Measurements from ENCODE around the gene ADISSP.

ADISSP gene

DNA sequence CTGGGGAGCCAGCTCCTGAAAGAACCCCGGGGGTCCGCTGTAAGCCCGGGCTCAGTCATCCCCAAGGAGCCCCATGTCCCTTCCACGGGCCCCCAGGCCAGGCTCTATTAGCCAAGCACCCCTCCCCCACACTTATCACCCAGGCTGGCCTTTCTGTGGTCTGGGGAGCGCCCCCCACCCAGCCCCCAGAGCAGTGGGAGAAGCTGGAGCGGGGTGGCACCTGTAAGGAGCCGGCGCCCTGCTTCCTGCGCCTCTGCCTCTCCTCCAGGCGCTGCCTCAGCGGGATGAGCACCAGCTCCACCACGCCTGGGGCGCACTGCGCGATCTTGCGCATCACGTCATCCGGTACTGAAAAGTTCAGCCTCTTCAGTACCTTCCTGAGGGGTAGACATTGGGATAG is 11.4 kb upstream of the ADISSP start:
- DNase-seq = no peak

DNA sequence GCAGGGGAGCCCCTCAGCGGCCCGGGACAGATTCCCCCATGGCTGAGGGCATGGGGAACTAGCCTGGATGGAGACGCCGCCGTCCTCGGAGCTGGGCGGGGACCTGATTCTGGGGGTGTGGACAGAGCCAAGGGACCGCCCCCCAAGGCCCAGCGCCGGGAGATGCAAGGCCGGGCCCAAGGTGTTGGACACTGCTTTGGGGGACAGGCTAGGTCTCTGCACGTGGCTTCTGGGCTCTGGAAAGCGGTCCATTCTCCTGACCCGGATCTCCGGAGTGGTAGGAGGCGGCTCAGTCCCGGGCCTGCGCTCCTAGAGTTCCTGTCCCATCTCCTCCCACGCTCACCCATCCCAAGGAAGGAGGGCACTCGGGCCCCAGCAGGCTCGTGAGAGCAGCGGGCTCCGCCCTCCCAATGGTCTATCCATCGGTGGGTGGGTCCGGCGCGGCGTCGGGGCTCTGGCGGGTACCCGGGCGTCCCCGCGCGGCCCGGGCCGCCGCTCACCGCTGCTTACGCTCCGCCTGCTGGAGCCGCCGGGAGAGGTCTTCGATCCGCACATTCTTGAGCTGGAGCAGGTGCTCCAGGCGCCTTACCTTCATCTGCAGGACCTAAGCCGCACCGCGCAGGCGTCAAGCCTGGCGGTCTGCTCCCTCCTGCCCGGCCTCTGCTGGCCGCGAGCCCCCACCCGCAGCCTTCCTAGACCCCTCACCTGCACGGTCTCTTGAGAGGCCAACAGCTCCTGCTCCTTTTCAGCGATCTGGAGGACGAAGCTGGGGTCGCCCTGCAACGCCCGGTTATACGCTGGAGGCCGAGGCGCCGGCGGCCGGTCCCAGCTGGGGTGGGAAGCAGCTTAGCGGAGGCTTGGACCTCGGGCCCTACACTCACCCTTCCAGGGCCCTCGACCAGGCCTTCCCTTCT is 10.4 kb upstream of the ADISSP start:
- DNase-seq = peak; percentile 39

DNA sequence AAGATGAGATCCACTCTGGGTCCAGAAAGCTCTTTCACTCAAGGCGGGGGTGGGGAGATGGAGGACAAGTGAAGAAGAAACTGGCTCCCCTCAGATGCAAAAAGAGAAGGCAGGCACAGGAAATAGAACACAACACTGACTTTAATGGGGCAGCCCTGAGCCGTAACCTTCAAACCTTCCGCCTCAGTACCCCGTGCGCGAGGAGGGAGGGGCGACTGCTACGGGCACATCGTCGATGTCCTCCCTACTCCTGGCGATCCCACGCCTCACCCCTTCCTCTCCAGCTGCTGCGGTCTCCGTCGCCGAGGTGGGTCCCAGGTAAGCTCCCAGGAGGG is 9.8 kb upstream of the ADISSP start:
- no peak for DNase-seq

DNA sequence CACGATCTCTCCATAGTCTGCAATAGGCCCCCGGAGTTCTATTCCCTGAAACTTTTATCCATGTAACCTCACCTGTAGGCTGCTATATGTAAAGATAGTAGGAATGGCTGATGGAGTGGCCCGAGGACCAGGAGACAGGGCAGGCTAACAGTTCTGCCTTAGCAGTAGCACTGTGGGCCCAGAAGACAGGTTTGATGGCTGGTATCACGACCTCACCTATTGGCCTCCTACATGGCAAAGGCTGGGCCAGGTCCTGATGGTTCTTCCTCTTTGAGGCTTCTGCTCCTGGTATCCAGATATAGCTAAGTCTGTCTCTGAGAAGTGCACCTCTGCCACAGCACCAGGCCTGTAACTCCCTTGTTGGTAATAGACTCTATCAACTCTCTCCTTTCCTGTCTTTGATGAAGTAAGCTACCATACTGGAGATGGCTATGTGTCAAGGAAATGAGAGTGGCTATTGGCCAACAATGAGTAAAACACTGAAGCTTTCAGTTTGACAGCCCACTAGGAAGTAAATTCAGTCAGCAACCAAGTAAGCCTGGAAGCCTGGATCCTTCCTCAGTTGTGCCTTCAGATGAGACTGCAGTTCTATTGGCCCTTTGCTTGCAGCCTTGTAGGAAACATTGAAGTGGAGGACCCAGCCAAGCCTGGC is 8.0 kb upstream of the ADISSP start:
- no peak for DNase-seq

DNA sequence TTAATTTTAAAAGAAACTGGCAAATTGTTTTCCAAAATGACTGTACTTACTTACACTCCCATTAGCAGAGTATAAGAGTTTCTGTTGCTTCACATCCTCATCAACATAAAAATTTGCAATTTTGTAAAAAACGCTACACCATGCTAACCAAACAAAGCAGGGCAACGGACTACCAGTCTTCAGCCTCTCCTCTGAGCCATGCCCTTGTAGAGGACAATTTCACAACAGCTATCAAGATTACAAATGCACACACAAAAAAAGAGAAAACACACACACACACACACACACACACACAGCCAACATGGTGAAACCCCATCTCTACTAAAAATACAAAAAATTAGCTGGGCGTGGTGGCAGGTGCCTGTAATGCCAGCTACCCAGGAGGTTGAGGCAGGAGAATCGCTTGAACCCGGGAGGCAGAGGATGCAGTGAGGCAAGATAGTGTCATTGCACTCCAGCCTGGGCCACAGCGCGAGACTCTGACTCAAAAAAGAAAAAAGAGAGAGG is 4.1 kb upstream of the ADISSP start:
- no peak for DNase-seq

DNA sequence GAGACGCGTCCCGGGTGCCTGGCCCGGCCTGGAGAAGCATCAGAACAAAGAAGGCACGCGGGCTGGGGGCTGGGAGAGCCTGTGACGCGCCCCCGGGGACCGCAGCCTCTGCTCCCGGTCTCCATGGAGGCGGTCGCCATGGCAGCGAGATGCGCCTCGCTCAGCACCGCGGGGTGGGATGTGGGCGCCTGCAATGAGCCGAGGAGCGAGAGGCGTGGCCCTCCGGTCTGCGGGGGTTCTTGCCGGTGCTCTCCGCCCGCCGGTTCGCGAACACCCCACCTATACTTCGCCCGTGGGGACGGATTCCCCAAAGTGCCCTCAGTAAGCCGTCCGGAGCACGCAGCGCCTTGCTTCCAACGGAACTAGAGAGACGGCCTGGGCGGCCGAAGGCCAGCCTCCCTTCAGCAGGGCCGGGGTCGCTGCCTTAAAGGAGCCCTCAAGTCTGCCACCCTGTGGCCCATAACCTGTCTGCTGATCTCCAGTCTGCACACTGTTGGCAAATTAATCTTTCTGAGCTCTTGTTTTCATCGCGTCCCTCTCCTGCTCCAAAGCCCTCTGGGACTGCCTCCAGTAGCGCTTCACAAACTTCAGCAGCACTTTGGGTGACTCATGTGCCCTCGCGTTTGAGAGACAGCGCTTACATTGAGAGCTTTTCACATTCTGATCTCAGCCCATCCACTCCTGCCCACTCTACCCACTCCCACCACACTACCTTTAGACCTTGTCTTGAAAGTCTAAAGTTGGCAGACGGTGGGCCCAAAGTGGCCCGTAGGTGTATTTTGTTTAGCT is 983 bp upstream of the ADISSP start:
- peak; percentile 93 for DNase-seq

DNA sequence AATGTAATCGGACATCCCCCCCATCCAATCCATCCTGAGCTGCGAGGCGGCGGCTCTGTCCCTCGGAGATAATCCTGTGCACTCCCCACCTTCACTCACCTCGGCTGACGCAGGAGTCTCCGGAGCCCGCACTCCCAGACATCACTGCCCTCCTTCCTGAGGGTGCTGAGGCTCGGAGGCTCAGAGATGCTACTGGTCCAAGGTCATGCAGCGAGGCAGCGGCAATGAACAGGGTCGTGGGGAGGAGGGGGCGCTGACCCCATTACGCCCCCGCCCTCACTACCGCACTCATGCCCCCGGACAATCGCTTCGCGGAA is 485 bp downstream of the ADISSP start:
- DNase-seq = no peak

DNA sequence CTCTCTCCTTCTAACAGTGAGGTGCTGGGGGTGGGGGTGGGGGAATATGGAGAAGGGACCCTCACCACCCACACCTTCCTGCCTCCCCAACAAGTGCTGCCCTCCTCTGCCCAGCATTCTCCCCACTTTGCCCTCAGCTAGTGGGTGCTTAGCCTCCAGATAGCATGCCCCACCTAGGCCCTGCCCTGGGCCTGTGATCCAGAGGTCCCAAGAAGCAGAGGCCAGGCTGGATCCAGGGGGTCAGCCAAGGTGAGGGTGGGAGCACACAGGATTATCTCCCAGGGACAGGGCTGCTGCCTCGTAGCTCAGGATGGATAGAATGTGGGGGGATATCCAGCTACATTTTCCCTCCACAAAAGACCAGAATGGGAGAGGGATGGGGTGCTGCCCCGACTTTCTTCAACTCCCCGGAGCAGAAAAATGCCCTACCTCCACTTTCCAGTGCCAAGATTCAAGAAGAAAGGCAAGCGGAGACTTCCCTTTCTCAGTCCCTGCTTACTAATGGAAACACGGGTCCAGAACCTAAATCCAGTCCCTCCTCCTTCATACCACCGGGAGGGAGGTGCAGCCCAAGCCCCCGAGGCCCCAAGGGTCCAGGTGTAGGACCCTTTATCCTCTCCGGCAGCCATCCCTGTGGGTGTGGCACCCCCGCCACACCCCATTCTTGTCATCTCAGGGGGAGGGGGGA is 987 bp downstream of the ADISSP start:
- DNase-seq = no peak

DNA sequence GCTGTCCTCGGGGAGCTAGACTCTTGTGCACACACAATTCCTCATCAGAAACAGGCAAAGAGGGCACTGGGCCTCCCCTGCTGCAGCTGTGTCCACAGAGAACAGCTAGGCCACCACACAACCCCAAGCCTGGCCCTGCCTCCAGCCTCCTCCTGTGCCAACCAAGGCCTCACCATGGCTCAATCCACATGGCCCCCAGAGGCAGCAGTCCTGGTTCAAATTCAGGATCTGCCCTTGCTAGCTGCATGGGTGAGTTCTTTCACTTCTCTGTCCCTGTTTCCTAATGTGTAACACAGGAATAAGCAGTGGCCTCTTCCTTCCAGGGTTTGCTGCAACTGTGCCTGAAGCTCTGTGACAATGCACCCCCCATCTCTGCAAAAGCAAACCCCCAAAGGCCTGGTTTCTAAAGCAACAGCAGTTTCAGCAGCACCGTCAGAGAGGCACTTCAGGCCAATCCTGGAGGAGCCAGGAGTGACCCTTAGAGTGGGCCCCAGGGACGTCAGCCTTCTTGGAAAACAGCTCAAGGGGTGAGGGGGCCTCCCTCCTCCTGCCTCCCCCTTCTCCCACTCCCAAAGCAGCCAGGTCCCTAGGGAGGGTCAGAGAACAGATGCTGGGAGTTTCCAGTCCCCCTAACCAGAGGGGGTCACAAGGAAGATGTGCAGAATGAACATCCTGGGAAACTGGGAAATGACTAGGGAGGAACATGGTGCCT is 2.2 kb downstream of the ADISSP start:
- no peak for DNase-seq

DNA sequence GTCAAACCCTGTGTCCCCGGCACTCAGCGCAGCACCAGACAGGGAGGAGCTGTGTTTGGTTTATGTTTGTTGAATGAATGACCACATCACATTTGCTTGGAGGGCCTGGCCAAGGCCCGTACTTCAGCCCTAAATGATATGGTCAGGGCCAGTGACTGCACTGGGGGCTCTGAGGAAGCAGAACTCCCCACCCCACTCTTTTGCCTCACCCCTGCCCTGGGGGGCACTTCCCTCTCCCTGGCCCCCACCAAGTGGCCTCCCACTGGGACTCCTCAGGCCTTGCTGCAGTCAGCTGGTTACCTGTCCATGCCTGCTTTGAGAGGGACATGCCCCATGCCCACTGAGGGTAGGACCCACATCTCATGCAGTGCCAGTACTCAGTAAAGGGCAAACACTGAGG is 2.9 kb downstream of the ADISSP start:
- no peak for DNase-seq

DNA sequence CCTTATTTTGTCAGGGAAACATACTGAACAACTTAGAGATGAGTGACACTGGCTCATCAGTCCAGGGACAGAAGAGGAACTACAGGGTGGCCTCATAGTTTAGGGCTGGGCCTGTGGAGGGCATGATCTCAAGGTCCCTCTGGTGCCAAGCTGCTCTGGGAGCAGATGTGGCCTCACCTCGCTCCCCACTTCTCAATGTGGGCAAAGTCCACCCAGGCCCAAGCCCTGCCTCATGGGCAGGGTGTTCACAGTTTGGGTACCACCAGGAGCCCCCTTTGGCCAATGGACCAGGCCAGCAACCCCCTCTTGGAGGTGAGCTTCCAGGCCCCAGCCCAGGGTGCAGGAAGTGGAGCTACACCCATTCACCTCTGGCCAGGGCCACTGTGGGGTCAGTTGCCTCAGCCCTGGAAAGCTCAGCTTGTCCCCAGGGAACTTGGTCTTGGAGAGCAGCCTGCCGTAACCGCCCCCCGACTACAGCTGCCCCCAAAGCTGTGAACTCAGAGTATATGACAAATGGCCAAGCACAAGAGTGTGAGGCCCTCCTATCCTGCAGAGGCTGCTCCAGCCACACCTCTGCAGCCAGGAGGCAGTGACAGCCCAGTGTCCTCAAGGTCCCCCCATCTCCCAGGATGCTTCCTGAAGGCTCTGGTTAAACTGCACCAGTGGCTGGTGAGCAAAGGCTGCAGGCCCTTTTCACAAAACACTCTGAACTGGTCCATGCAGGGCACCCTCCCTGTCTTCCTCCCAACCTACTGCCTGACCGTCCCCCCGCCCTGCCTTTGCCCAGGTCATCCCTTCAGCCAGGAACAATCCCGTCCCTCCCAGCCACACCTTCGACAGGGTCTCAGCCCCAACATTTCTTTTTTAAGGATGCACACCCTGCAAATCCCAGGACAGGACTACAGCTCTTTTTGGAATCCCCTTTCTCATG is 3.6 kb downstream of the ADISSP start:
- DNase-seq = no peak

DNA sequence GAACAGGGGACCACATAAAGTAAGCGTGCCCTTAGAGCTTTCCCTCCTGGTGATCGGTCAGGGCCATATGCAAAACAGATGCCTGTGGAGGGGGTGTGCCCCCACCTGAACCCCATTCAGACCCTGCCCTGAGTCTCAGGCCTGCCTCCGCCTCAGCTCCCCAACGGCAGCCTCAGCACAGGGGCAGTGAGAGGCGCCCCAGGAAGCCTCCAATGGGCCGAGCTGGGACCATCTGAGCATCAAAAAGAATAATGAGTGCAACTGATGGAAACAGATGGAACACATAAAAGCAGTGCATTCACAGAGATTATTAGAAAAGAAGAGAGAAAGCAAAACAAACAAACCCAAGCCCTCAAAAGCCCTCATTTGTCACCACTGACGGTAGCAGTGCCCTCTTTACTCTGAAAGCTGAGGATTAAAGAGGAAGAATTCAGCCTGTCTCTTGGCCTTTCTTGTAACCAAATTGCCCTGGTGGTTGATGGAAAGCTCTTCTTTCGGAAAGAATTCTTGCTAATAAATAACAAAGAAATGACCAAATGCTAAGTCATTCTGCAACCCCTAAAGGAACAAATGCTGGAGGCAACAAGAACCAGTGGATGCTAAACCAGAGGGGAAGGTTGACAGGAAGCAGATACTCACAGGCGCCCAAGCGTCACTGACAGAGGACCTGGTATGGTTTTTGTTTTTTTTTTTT is 6.8 kb downstream of the ADISSP start:
- no peak for DNase-seq

DNA sequence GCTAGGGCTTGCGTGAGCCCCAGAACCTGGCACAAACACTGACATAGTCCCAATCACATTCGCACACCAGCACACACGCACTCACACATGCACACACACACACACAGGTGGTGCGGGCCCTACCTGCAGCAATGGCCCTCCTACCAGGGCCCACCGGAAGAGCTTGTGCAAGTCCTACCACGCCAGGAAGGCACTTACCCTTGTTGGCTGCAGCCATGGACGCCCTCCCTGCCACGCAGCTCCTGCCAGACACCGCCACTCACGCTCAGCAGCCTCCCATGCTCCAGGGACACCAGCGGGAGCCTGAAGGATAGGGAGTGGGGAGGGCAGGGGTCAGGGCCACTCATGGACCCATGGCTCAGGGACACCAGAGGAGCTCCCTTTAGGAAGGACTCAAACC is 7.7 kb downstream of the ADISSP start:
- no peak for DNase-seq

DNA sequence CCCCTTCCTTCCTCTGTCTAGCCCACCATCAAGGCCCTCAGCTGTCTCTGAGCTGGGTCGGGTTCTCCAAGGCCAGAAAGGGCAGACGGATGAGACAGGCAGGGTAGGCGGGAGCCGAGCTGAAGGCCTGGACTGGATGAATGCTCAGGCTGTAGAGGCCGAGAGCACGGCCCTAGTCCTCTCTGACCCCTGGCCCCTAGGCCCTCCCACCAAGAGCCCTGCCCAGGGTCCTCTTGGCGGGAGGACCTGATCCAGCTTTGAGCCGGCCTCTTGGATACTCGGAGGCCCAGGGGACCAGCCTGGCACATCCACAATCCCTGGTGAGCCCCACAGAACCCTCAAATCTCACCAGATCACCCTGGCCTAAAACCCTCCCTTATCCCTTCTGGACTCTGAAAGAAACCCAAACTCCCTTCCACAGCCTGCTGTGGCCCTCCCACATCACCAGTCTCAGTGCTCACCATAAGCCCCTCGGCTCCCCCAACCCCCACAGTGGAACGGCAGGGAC is 8.2 kb downstream of the ADISSP start:
- DNase-seq = no peak

DNA sequence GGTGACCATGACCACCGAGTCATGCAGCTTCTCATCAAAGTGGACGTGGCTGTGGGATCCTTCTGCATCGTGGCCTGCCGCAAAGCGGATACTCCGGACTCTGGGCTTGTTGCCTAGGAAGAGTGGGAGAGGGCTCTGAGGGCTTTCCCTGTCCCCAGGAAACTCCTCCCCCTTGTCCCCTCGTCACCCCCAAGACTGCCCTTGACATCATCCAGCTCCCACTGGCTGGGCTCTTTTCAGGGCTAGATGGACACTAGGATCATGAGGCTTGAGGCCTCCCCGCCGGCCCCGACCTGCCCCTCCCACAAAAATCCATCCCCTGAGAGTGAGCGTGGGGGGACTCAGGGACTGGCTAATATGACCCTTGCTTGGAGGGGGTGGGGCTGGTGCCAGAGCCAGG is 9.0 kb downstream of the ADISSP start:
- no peak for DNase-seq

DNA sequence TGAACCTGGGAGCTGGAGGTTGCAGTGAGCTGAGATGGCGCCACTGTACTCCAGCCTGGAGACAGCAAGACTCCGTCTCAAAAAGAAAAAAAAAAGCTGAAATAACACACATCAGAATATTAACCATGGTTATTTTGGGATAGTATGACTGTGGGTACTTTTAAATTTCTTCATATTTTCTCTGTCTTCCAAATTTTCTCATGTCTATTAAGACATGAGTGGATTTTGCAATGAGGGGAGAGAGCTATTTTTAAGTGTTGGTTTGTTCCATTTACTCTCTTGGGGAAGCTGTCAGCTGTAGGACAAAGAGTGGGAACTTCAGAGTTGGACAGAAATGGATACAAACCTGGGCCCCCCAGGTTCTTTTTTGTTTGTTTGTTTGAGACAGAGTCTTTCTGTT is 10.3 kb downstream of the ADISSP start:
- no peak for DNase-seq

DNA sequence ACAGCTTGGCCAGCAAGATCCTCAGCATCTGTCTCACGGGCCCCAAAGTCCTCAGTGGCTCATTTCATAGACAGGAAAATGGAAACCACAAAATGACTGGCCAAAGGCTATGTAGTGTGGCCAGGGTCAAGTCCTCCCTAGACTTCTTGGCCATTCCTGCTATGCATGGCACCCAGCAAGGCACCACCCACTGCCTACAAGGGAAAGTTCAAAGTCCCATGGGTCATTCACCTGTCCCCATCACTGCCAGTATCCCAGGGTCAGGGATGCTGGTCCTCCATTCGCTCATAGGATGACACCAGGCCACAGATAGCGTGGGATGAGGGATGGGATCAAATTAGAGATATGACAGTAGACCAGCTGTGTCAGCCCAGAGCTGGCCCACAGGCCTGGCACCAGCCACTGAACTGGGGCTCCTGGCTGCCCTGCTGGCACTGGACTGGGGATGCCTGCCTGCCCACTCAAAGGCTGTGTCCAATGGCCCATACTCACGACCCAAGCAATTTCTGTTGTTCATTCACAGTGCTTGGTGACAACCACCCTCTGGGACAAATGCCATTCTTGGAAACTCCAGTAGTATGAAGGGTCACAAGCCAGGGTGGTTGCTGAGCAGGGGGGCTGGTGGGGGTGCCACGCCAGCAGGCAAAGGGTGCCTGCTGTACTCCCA is 11.6 kb downstream of the ADISSP start:
- DNase-seq = no peak

DNA sequence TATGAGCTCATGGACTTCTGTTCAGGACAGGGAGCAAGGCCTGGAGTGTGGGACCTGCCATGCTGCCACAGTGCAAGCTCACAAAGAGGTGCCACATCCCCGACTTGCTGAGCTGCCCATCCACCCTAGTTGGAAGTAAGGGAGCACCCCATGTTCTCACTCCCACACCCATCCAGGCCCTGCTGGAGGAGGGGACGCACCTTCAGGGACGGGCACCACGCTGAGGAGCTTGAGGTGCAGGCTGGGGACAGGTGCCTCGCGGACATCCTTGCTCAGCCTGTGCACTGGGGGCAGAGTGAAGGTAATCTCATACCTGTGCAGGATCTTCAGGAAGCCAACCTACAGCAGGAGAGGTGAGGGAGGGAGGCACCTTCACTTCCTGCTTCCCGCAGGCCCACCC is 12.3 kb downstream of the ADISSP start:
- DNase-seq = no peak

DNA sequence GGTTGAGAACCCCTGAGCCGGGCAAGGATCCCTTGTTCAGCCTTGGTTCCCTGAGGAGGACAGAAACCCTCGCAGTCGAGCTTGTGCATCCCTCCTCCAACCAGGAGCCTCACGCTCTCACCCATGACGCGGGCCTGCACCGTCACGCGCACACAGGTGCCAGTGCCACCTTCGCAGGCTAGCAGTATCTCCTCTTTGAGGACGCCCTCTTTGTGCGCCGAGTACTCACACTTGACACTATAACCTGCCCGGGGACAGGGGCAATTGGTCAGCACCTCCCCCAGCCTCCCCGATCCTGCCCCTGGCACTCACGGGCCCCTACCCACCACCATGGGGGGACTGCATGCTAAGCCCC is 13.3 kb downstream of the ADISSP start:
- DNase-seq = no peak
